Erythroblast (primary cell): Measurements from ENCODE around the gene P2RX3.

Experiments used
- GATA1 ChIP-seq: IDR thresholded peaks from 2 replicates; pipeline ENCODE4 v1.6.1; 2011; ENCODE audit warnings: low read depth, mild to moderate bottlenecking, control low read depth, low read length, moderate library complexity
- POLR2A ChIP-seq: IDR thresholded peaks from 2 replicates; pipeline ENCODE4 v1.6.1; 2011; ENCODE audit warnings: mild to moderate bottlenecking, low read length

GRCh38 chr11:57413681-57414080, 75.5 kb downstream of the P2RX3 start:
- TF ChIP-seq POLR2A, result no peak
- TF ChIP-seq GATA1, result no peak
